H9 (cell line): ENCODE measurements around the gene DPF3. TPM values are rescaled to one million over a fixed set of nuclear protein-coding genes. Genes with fewer than 3 reads are reported as not detected.

Experiments used
- DNase-seq: peaks from one replicate; pipeline ENCODE4 v3.0.0-alpha.2; 2017
- H2AFZ ChIP-seq: one replicate; pipeline ENCODE4 v1.6.1; 2013; ENCODE audit warnings: mild to moderate bottlenecking, low read length, control low read depth, moderate library complexity
- H2AK5ac ChIP-seq: 2 replicates; pipeline ENCODE4 v1.6.1; 2013; ENCODE audit warnings: low read length, control low read depth, mixed read lengths; ENCODE audit not compliant: insufficient read length
- H2BK120ac ChIP-seq: one replicate; pipeline ENCODE4 v1.6.1; 2013; ENCODE audit warnings: low read depth, mild to moderate bottlenecking, low read length, control low read depth, inconsistent platforms; ENCODE audit not compliant: poor library complexity, severe bottlenecking
- H2BK12ac ChIP-seq: 2 replicates; pipeline ENCODE4 v1.6.1; 2013; ENCODE audit warnings: low read length, control low read depth, mixed read lengths, low read depth; ENCODE audit not compliant: insufficient read length
- H2BK15ac ChIP-seq: 2 replicates; pipeline ENCODE4 v1.6.1; 2013; ENCODE audit warnings: low read depth, low read length, control low read depth
- H2BK20ac ChIP-seq: one replicate; pipeline ENCODE4 v1.6.1; 2013; ENCODE audit warnings: low read depth, mild to moderate bottlenecking, low read length, control low read depth, inconsistent platforms; ENCODE audit not compliant: poor library complexity, severe bottlenecking
- H2BK5ac ChIP-seq: 2 replicates; pipeline ENCODE4 v1.6.1; 2013; ENCODE audit warnings: low read length, control low read depth, mixed read lengths; ENCODE audit not compliant: insufficient read length
- H3K14ac ChIP-seq: 2 replicates; pipeline ENCODE4 v1.6.1; 2013; ENCODE audit warnings: low read length, control low read depth; ENCODE audit not compliant: insufficient read depth
- H3K18ac ChIP-seq: 2 replicates; pipeline ENCODE4 v1.6.1; 2013; ENCODE audit warnings: low read depth, mild to moderate bottlenecking, mixed read lengths, low read length, control low read depth; ENCODE audit not compliant: insufficient read length
- H3K23ac ChIP-seq: 2 replicates; pipeline ENCODE4 v1.6.1; 2013; ENCODE audit warnings: low read length, control low read depth, mixed read lengths, low read depth; ENCODE audit not compliant: insufficient read length
- H3K23me2 ChIP-seq: 2 replicates; pipeline ENCODE4 v1.6.1; 2013; ENCODE audit warnings: low read depth, mild to moderate bottlenecking, mixed read lengths, low read length, control low read depth; ENCODE audit not compliant: insufficient read length, poor library complexity, severe bottlenecking
- H3K27ac ChIP-seq: 2 replicates; pipeline ENCODE4 v1.5.1; 2013; ENCODE audit warnings: low read length, control low read depth, mixed read lengths, low read depth; ENCODE audit not compliant: insufficient read length
- H3K27me3 ChIP-seq: 2 replicates; pipeline ENCODE4 v1.6.1; 2013; ENCODE audit warnings: low read length, control low read depth, inconsistent platforms; ENCODE audit not compliant: insufficient read depth
- H3K4ac ChIP-seq: 2 replicates; pipeline ENCODE4 v1.6.1; 2013; ENCODE audit warnings: low read depth, mild to moderate bottlenecking, control low read depth, inconsistent platforms, low read length, moderate library complexity
- H3K4me1 ChIP-seq: 2 replicates; pipeline ENCODE4 v1.6.1; 2013; ENCODE audit warnings: low read length, control low read depth, inconsistent platforms; ENCODE audit not compliant: insufficient read depth
- H3K4me2 ChIP-seq: 2 replicates; pipeline ENCODE4 v1.6.1; 2013; ENCODE audit warnings: low read length, control low read depth, mixed read lengths; ENCODE audit not compliant: insufficient read length, insufficient read depth
- H3K56ac ChIP-seq: 2 replicates; pipeline ENCODE4 v1.6.1; 2013; ENCODE audit warnings: low read depth, mild to moderate bottlenecking, mixed read lengths, low read length, control low read depth; ENCODE audit not compliant: insufficient read length
- H3K79me1 ChIP-seq: 2 replicates; pipeline ENCODE4 v1.6.1; 2013; ENCODE audit warnings: low read depth, mild to moderate bottlenecking, moderate library complexity, low read length, control low read depth, inconsistent platforms; ENCODE audit not compliant: insufficient read depth, poor library complexity, severe bottlenecking
- H3K79me2 ChIP-seq: 2 replicates; pipeline ENCODE4 v1.6.1; 2013; ENCODE audit warnings: low read length, control low read depth, inconsistent platforms; ENCODE audit not compliant: insufficient read depth
- H3K9ac ChIP-seq: 2 replicates; pipeline ENCODE4 v1.6.1; 2013; ENCODE audit warnings: low read length, control low read depth, mixed read lengths; ENCODE audit not compliant: insufficient read length; ENCODE audit errors: extremely low read depth
- H3K9me3 ChIP-seq: one replicate; pipeline ENCODE4 v1.6.1; 2013; ENCODE audit warnings: low read depth, low read length, inconsistent platforms; ENCODE audit not compliant: control insufficient read depth
- H3T11ph ChIP-seq: one replicate; pipeline ENCODE4 v1.6.1; 2013; ENCODE audit warnings: mild to moderate bottlenecking, low read length, control low read depth, inconsistent platforms
- H4K20me1 ChIP-seq: one replicate; pipeline ENCODE4 v1.6.1; 2013; ENCODE audit not compliant: control insufficient read depth, insufficient read length, insufficient read depth
- H4K5ac ChIP-seq: 2 replicates; pipeline ENCODE4 v1.6.1; 2013; ENCODE audit warnings: low read depth, mild to moderate bottlenecking, mixed read lengths, low read length, control low read depth; ENCODE audit not compliant: insufficient read length
- H4K8ac ChIP-seq: replicated peaks from 2 replicates; pipeline ENCODE4 v1.6.1; 2013; ENCODE audit warnings: low read length, control low read depth, mixed read lengths, low read depth; ENCODE audit not compliant: insufficient read length
- H4K91ac ChIP-seq: 2 replicates; pipeline ENCODE4 v1.6.1; 2013; ENCODE audit warnings: low read depth, mild to moderate bottlenecking, moderate library complexity, mixed read lengths, low read length, control low read depth; ENCODE audit not compliant: insufficient read length
- H3K27ac Mint-ChIP-seq, 3 experiments: 2 replicates in 2 of 3; 3 replicates in 1 of 3; pipeline ENCODE4 v1.8.0; 2020 to 2021; ENCODE audit warnings: mixed read lengths in 3 of 3, mild to moderate bottlenecking in 1 of 3, moderate library complexity in 1 of 3
- H3K27me3 Mint-ChIP-seq: 2 replicates; pipeline ENCODE4 v1.8.0; 2021; ENCODE audit warnings: low read depth, mild to moderate bottlenecking, moderate library complexity, mixed read lengths
- H3K36me3 Mint-ChIP-seq, 3 experiments: 2 replicates in 2 of 3; 3 replicates in 1 of 3; pipeline ENCODE4 v1.8.0; 2020 to 2021; ENCODE audit warnings: low read depth in 3 of 3, mixed read lengths in 3 of 3; ENCODE audit not compliant: insufficient read depth in 1 of 3
- H3K4me1 Mint-ChIP-seq, 2 experiments: 2 replicates each; pipeline ENCODE4 v1.8.0; 2020; ENCODE audit warnings: mixed read lengths in 2 of 2
- H3K4me3 Mint-ChIP-seq, 2 experiments: 2 replicates in 1 of 2; 3 replicates in 1 of 2; pipeline ENCODE4 v1.8.0; 2020 to 2021; ENCODE audit warnings: mild to moderate bottlenecking in 2 of 2, mixed read lengths in 2 of 2, moderate library complexity in 1 of 2
- H3K9me3 Mint-ChIP-seq, 2 experiments: 2 replicates in 1 of 2; 3 replicates in 1 of 2; pipeline ENCODE4 v1.8.0; 2020; ENCODE audit warnings: mild to moderate bottlenecking in 2 of 2, mixed read lengths in 2 of 2, moderate library complexity in 1 of 2
- CTCF ChIP-seq: fragments of 200-600 bp; sonication (generic); conservative IDR thresholded peaks from 3 replicates; pipeline ENCODE4 v1.8.0; 2021; ENCODE audit warnings: antibody characterized with exemption, mild to moderate bottlenecking
- WGBS: extraction: QIAGEN DNeasy Blood & Tissue Kit; methylation state at CpG from one replicate; pipeline ENCODE4 v1.1.7; 2013; ENCODE audit warnings: missing lambda C conversion rate, low lambda C conversion rate, mixed read lengths; ENCODE audit not compliant: insufficient read length; ENCODE audit errors: extremely low coverage; 5-methylcytosine and 5-hydroxymethylcytosine counted together
- total RNA-seq: library from RNA; stranded (reverse); gene quantifications from 2 replicates; pipeline ENCODE4 v1.2.1, GENCODE V29; 2021

The DPF3 gene
- total RNA-seq, 1 experiment from 2014 or later = not detected

- Histone ChIP-seq H3K9me3 (peaks cover 1% of the 10 kb centered on the region), H3K4ac (no peak overlapping the region), H3K4me1 (no peaks in the 10 kb centered on the region), H3K9ac (no peak overlapping the region), H2BK15ac (no peak overlapping the region), H2AK5ac (no peak overlapping the region), H3K23ac (no peak overlapping the region), H3K4me2 (no peak overlapping the region), H3K27ac (no peak overlapping the region), H3K23me2 (no peaks in the 10 kb centered on the region), H2AFZ (no peak overlapping the region), H3K27me3 (no peaks in the 10 kb centered on the region), H3K79me2 (no peaks in the 10 kb centered on the region), H4K5ac (no peak overlapping the region), H4K20me1 (no peaks in the 10 kb centered on the region), H4K91ac (no peak overlapping the region), H3K56ac (no peak overlapping the region), H3K18ac (no peak overlapping the region), H3K14ac (no peak overlapping the region), H3T11ph (no peak overlapping the region), H2BK5ac (no peak overlapping the region), H2BK20ac (no peak overlapping the region), H2BK120ac (no peak overlapping the region), H2BK12ac (no peak overlapping the region), H3K79me1 (no peaks in the 10 kb centered on the region), H4K8ac (no peak overlapping the region)
- TF ChIP-seq CTCF = no peak
- H3K4me3 Mint-ChIP-seq = no peak overlapping the region
- peaks cover 11 to 13% of the 10 kb centered on the region in 2 experiments for H3K9me3 Mint-ChIP-seq
- no peak for DNase-seq
- H3K27me3 Mint-ChIP-seq = peaks cover 5% of the 10 kb centered on the region
- no CpG with 5 or more reads among the region's 2 CpGs for WGBS
- peaks cover 6 to 13% of the 10 kb centered on the region in 2 experiments for H3K4me1 Mint-ChIP-seq
- peaks cover 4 to 9% (median 4%) of the 10 kb centered on the region in 3 experiments; a peak in 4 of 7 replicates for H3K36me3 Mint-ChIP-seq
- peak overlapping the region in 1 of 3 experiments; percentile 48; a peak in 1 of 7 replicates for H3K27ac Mint-ChIP-seq
These were observed 150.3 kb downstream of the DPF3 start for GRCh38 chr14:72743626-72744025.
